NT2/D1 (cell line): ENCODE data around the gene AGBL1.

Experiments
- SUZ12 ChIP-seq: IDR thresholded peaks from 2 replicates; pipeline ENCODE4 v1.6.1; 2011; ENCODE audit not compliant: insufficient read length, insufficient read depth; ENCODE audit errors: extremely low read depth
- YY1 ChIP-seq: IDR thresholded peaks from 2 replicates; pipeline ENCODE4 v1.6.1; 2011; ENCODE audit not compliant: insufficient read length, insufficient read depth
- ZNF274 ChIP-seq: IDR thresholded peaks from 2 replicates; pipeline ENCODE4 v1.6.1; 2011; ENCODE audit warnings: mild to moderate bottlenecking, low read depth, low read length

GRCh38 chr15:86685263-86685662 lies 605.6 kb downstream of the AGBL1 start:
- TF ChIP-seq YY1 (no peak), ZNF274 (no peak), SUZ12 (no peak)
